Measurements from ENCODE around the gene CUBN. TPM values are rescaled to one million over a fixed set of nuclear protein-coding genes. Genes with fewer than 3 reads are reported as not detected.

CUBN gene
- total RNA-seq, 1 donor from 2014 or later, result 1.3 TPM

- Histone ChIP-seq H3K9me3 (no peaks in the 10 kb centered on the region), H3K4me1 (peaks cover 13% of the 10 kb centered on the region), H3K27me3 (no peaks in the 10 kb centered on the region), H3K27ac (no peak overlapping the region), H3K4me3 (no peak overlapping the region), H3K36me3 (no peaks in the 10 kb centered on the region)
- no peak for DNase-seq
- intact Hi-C loops (cut with DNase I), result no loop called here
- ATAC-seq, result no peak
- no peak for TF ChIP-seq CTCF (IDR thresholded peaks at IDR 0.05)
Observed at GRCh38 chr10:17065273-17065672, 64.3 kb downstream of the CUBN start.

- intact Hi-C loops (cut with DNase I), result no loop called here
- no peak for ATAC-seq
- no peak overlapping the region for H3K27ac ChIP-seq
Observed at GRCh38 chr10:17064435-17064834, 65.2 kb downstream of the CUBN start.

DNA sequence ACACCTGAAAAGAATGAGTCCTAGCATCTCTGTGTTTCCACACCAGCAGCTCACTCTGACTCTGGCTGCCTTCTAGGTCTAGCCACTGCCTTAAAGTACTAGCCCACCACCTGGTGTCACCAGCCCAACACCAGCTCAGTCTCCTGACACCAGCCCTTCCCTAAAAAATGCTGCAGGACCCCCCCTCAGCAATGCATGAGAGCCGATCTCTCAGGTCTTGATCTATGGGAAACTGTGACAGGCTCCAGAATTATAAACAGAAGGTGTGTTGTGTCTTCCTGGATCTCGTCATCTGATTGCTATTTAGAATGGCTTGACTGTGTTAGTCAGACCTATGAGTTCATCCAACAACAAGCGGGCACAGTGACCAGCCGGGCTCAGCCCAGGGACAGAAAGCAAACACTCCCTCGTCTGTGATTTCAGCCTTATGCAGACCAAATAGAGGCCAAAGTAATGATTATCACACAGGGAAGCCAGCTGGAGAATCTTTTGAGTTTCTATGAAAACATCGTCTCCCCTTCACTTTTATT lies 66.6 kb downstream of the CUBN start:
- no peaks in the 10 kb centered on the region for H3K9me3 ChIP-seq
- DNase-seq (no peak), ATAC-seq (peak; percentile 39)
- H3K4me3 ChIP-seq, result no peak overlapping the region
- H3K27me3 ChIP-seq, result no peaks in the 10 kb centered on the region
- peak overlapping the region; percentile 5 for H3K27ac ChIP-seq
- H3K36me3 ChIP-seq, result no peaks in the 10 kb centered on the region
- intact Hi-C loops (cut with DNase I), result no loop called here
- peaks cover 13% of the 10 kb centered on the region for H3K4me1 ChIP-seq
- no peak for TF ChIP-seq CTCF (IDR thresholded peaks at IDR 0.05)

More at GRCh38 chr10:17064435-17064834, 65.2 kb downstream of the CUBN start:
- no peaks in the 10 kb centered on the region for H3K9me3 ChIP-seq
- no peaks in the 10 kb centered on the region for H3K27me3 ChIP-seq
- DNase-seq, result no peak
- H3K4me3 ChIP-seq, result no peak overlapping the region
- H3K36me3 ChIP-seq, result no peaks in the 10 kb centered on the region
- no peak for TF ChIP-seq CTCF (IDR thresholded peaks at IDR 0.05)
- H3K4me1 ChIP-seq, result peaks cover 13% of the 10 kb centered on the region

DNA sequence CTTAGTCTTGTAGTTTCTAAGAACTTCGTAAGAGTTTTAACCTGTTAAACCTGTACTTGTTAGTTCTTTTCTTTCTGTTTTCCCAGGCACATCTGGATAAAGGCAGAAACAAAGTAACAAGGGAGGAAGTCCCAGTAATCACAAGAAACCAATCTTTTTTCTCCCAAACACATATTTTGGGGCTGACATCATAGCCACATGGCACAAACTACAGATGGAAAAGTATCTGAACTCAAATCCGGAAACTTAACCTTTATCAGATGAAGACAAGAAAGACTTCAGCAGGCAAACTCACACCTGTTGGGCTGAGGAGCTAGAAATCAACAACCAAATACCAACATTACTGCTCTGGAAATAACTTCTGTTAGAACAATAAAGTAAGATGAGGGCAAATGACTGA lies 67.1 kb downstream of the CUBN start:
- no peaks in the 10 kb centered on the region for H3K36me3 ChIP-seq
- H3K27ac ChIP-seq, result no peak overlapping the region
- no peaks in the 10 kb centered on the region for H3K27me3 ChIP-seq
- intact Hi-C loops (cut with DNase I), result no loop called here
- H3K9me3 ChIP-seq, result no peaks in the 10 kb centered on the region
- TF ChIP-seq CTCF (IDR thresholded peaks at IDR 0.05), result no peak
- ATAC-seq (no peak), DNase-seq (no peak)
- no peak overlapping the region for H3K4me3 ChIP-seq
- H3K4me1 ChIP-seq, result peaks cover 13% of the 10 kb centered on the region

DNA sequence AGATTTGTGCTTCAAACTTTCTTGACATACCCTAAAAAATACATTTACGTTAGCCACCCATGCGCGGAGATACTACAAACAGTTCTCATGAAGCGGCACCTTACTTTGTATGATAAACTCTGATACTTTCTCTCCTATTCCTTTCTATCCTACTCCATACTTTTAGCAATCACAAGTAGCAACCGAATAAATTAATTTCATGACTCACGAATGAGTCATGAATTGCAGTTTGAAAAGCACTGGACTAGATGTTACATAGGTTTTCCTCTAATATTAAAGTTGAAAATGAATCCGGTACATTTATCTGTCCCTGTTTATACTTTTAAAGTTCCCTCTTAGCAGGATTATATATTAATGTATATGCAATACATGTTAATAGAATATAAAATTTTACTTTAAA lies 67.6 kb downstream of the CUBN start:
- Histone ChIP-seq H3K27ac (no peak overlapping the region), H3K4me3 (no peak overlapping the region), H3K36me3 (no peaks in the 10 kb centered on the region), H3K9me3 (no peaks in the 10 kb centered on the region), H3K27me3 (no peaks in the 10 kb centered on the region), H3K4me1 (peaks cover 13% of the 10 kb centered on the region)
- ATAC-seq (no peak), DNase-seq (no peak)
- TF ChIP-seq CTCF (IDR thresholded peaks at IDR 0.05), result no peak
- intact Hi-C loops (cut with DNase I), result no loop called here

DNA sequence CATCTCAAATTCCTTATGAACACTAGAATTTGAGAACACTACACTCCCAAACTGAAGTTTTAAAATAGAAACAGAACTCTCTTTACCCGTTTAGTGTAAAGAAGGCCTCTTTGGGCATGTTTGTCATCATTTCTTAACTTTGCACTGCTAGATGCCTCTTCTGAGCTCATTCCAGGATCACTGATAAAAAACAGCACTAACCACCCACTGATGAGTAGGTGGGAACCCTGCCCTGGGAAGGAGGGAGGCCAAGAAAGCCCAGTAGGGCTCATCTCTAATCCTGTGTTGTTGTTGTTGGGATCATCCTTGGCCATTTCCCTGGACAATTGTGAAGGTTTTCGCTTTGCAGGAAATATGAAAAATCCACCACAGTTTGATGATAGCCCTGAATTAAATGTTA lies 68.2 kb downstream of the CUBN start:
- TF ChIP-seq CTCF (IDR thresholded peaks at IDR 0.05), result no peak
- intact Hi-C loops (cut with DNase I), result no loop called here
- ATAC-seq, result no peak

More for the DNA sequence above, 68.2 kb downstream of the CUBN start:
- Histone ChIP-seq H3K4me3 (no peak overlapping the region), H3K27me3 (no peaks in the 10 kb centered on the region), H3K36me3 (no peaks in the 10 kb centered on the region), H3K27ac (no peak overlapping the region), H3K9me3 (no peaks in the 10 kb centered on the region), H3K4me1 (peaks cover 13% of the 10 kb centered on the region)
- DNase-seq, result no peak

Data from upper lobe of right lung (tissue), 1 donor.